Fibroblast of upper back skin (primary cell): ENCODE results near the gene FAM185A.
"Not testable (repeated sequence)": the region's sequence is repeated elsewhere in the genome, so short reads cannot be mapped to it uniquely, and the experiment has no call there.

Experiments used
- DNase-seq: peaks from one replicate; pipeline ENCODE4 v3.0.0-alpha.2; 2013

Gene FAM185A

GRCh38 chr7:102748605-102749444 lies at the start of gene FAM185A:
Gene FAM185A, plus strand, starts transcription at chr7:102748999. Its CDS starts 209 bp downstream, at chr7:102749208.
- peak; percentile 99 for DNase-seq

DNA sequence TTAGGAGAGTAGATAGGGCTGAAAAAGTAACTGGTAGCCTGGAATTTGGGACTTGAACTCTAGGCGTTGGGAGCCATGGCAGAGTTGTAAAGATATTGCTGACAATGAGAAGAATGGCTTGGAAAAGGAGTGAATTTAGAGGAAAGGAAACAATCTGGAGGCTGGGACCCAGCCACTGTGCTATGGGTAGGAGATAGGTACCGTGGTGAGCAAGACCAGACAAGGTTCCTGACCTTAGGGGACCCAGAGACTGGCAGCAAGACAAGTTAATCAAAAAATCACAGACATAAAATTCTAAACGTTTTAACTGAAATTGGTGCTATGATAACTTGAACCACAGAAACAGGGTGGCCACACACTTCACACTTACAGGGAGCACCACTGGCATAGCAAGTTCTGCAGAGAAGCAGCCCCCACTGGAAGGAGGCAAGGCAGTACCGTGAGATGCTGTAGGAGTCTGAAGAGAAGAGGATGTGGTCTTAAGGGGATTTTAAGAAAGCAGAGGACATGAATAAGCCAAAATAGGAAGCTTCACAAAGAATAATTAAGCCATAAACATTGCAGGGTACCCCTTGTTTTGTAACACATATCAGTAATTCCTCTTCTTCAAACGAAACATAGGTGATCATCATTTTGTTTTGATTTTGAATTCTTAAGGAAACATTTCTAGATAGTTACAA lies 35.6 kb upstream of the FAM185A start:
- not testable (repeated sequence) for DNase-seq

GRCh38 chr7:102713691-102714080 lies 35.1 kb upstream of the FAM185A start:
- not testable (repeated sequence) for DNase-seq

- DNase-seq: not testable (repeated sequence)
Measured at GRCh38 chr7:102714774-102715522, 33.9 kb upstream of the FAM185A start.

DNA sequence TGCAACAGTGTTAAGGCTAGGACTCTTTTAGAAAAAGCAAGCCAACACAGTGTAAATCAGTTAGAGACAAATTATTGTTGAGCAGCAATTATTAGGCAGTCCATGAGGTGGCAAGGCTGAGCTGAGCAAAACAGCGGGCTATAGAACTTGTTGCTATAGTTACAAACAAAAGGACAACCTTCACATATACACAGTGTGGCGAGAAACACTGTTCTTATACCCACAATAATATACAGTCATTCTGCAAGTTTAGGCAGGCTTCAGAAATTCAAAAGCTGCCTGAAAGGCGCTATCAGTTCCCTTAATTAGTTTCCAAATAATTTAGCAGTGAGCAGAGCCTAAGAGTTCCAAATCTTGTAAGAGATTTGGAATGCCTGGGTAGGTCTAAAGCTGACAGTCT lies 33.1 kb upstream of the FAM185A start:
- DNase-seq: not testable (repeated sequence)

GRCh38 chr7:102718491-102718890 lies 30.3 kb upstream of the FAM185A start:
- DNase-seq: peak; percentile 55

DNA sequence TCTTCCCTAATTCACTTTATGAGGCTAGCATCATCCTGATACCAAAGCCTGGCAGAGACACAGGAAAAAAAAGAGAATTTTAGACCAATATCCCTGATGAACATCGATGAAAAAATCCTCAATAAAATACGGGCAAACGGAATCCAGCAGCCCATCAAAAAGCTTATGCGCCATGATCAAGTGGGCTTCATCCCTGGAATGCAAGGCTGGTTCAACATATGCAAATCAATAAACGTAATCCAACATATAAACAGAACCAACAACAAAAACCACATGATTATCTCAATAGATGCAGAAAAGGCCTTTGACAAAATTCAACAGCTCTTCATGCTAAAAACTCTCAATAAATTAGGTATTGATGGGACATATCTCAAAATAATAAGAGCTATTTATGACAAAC lies 22.6 kb upstream of the FAM185A start:
- not testable (repeated sequence) for DNase-seq

DNA sequence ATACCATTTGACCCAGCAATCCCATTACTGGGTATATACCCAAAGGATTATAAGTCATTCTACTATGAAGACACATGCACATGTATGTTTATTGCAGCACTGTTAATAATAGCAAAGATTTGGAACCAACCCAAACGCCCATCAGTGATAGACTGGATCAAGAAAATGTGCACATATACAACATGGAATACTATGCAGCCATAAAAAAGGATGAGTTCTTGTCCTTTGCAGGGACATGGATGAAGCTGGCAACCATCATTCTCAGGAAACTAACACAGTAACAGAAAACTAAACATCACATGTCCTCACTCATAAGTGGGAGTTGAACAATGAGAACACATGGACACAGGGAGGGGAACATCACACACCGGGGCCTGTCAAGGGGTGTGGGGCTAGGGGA lies 19.1 kb upstream of the FAM185A start:
- DNase-seq: not testable (repeated sequence)

- DNase-seq: not testable (repeated sequence)
Measured at GRCh38 chr7:102730431-102730830, 18.4 kb upstream of the FAM185A start.

- DNase-seq: not testable (repeated sequence)
Measured at GRCh38 chr7:102742002-102742771, 6.6 kb upstream of the FAM185A start.

GRCh38 chr7:102743861-102744260 lies 4.9 kb upstream of the FAM185A start:
- DNase-seq: not testable (repeated sequence)

DNA sequence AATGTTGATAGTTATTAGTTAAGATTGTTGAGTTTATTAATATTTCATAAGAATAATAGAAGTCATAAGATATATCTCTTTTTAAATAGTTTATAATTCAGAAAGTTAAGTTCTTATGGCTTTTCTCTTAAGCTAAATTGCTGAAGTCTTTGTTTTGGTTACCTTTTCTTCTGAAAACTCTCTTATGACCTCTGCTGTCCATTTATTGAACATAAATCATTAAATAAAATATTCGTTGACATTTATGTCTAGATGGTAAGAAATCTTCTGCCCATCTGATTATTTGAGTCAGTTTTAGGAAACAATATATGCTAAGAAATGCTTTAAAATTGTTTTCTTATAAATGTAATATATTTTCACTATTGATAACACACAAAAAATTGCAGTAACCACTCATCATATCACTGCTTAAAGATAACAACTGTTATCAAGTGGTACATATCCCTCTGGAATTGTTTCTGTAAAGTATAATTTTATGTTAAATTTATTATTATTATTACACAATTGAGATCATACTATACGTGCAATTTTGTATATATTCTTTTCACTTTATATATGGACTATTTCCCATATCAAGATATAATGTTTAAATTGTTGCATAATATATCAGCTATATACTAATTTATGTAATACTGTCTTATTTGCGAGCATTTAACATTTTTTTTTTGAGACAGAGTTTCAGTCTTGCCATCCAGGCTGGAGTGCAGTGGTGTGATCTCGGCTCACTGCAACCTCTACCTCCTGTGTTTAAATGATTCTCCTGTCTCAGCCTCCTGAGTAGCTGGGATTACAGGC lies 3.1 kb upstream of the FAM185A start:
- peak; percentile 7 for DNase-seq

DNA sequence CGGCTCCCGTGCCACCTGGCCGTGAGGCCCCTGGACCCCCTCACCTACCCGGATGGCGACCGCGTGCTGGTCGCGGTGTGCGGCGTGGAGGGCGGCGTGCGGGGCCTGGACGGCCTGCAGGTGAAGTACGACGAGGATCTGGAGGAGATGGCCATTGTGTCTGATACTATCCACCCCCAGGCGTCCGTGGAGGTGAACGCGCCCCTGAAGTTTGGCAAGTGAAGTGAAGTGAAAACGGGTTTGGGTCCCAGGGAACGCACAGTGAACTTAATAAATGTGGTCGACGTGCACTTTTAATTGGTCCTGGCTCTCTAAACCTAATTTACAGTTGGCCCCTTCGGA lies 617 bp downstream of the FAM185A start:
- not testable (repeated sequence) for DNase-seq

GRCh38 chr7:102758227-102758626 lies 9.4 kb downstream of the FAM185A start:
- not testable (repeated sequence) for DNase-seq

- DNase-seq: not testable (repeated sequence)
Measured at GRCh38 chr7:102759934-102760333, 11.1 kb downstream of the FAM185A start.

DNA sequence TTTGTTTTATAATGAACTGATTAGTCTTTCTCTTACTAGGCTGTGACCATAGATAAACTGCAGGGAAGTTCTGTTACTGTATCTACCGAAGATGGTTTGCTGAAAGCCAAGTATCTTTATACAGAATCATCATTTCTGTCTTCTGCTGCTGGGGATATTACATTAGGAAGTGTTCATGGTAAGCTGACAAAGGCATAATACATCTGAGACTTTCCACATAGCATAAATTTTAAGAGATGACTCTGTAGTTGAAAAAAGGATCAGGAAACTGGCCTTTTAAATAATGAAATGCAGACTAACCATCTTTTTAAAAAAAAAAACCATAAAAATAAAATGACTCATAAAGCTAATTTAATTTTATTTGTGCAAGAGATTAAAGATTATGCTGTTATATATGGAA lies 12.4 kb downstream of the FAM185A start:
- DNase-seq: not testable (repeated sequence)

DNA sequence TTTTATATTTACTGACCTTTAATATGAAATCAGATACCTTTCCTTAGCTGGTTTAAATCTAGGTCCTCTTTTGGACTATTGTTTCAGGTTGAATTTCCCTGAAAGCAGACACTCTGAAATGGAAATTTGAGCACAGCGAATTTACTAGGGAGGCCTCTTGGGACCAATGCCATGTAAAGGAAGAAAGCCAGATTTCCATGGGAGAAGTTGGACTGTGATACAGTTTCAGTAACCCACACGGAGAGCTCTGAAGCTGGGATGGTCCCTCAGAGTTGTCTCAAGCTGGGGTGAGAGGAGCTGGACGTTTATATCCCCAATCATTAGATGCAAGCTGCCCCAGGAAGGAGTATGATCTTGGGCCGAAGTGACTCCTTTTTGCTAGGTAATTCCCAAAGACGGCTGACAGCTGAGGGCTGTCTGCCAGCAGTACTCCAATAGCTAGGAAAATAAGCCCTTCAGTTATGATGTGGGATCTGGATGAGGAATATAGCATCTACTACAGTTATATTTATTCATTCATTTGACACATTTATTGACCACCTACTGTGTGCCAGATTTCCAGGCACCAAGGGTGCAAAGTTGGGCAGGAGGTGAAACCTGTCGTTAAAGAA lies 14.6 kb downstream of the FAM185A start:
- DNase-seq: not testable (repeated sequence)

GRCh38 chr7:102769657-102770192 lies 20.9 kb downstream of the FAM185A start:
- not testable (repeated sequence) for DNase-seq

- DNase-seq: not testable (repeated sequence)
Measured at GRCh38 chr7:102770467-102770866, 21.7 kb downstream of the FAM185A start.

DNA sequence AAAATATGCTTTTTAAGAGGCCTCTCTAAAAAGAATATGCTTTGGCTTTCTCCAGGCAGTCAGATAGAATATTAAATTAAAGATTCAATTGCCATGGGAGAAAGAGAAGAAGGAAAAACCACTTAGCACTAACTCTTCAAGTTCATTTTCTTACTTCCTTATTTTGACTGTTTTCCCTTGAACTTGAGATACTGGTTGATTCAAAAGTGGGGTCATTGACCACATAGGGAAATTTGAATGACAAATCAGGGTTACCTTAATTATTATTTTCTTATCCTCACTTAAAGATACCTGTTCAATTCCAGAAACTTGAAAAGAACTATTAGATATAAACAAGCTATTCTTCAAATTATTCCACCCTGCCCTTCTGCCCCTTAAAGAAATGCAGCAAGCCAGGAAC lies 27.4 kb downstream of the FAM185A start:
- DNase-seq: not testable (repeated sequence)

- not testable (repeated sequence) for DNase-seq
Measured at GRCh38 chr7:102778663-102779062, 29.9 kb downstream of the FAM185A start.
